Testis (tissue), 3 donors: ENCODE results near the gene LAMA5. TPM values are rescaled to one million over a fixed set of nuclear protein-coding genes. Genes with fewer than 3 reads are reported as not detected.

ENCODE experiments used
- DNase-seq: peaks from one replicate; pipeline ENCODE4 v3.0.0-alpha.2; 2019
- H3K27ac ChIP-seq, 2 donors: fragments of 200-600 bp; sonication (generic); one replicate each; pipeline ENCODE4 v1.5.1; 2019
- H3K27me3 ChIP-seq: fragments of 200-600 bp; sonication (generic); one replicate; pipeline ENCODE4 v1.5.1; 2019
- H3K36me3 ChIP-seq: fragments of 200-600 bp; sonication (generic); one replicate; pipeline ENCODE4 v1.5.1; 2017; ENCODE audit warnings: low read depth; ENCODE audit errors: missing control alignments
- H3K4me1 ChIP-seq: fragments of 200-600 bp; sonication (generic); one replicate; pipeline ENCODE4 v1.5.1; 2019
- H3K4me3 ChIP-seq, 2 donors: fragments of 200-600 bp; sonication (generic); one replicate each; pipeline ENCODE4 v1.5.1; 2017 to 2019
- H3K9me3 ChIP-seq: fragments of 200-600 bp; sonication (generic); one replicate; pipeline ENCODE4 v1.5.1; 2017
- POLR2A ChIP-seq: fragments of 450-650 bp; IDR thresholded peaks from one replicate; pipeline ENCODE4 v1.6.1; 2017; ENCODE audit warnings: antibody characterized with exemption, mild to moderate bottlenecking, moderate library complexity
- WGBS, 2 donors: methylation state at CpG; one replicate each; pipeline ENCODE4 v1.1.5; 2018; 5-methylcytosine and 5-hydroxymethylcytosine counted together
- intact Hi-C: fragments of 100-400 bp; cut with DNase I; formaldehyde crosslinking; loops from one replicate; pipeline ENCODE4 v1.15.1; 2023; ENCODE audit warnings: low total_unique reads
- polyA plus RNA-seq: library from polyadenylated mRNA; stranded (reverse); fragments of 350-450 nt; fragmentation: Illumina TruSeq; extraction: RNeasy Lipid Tissue Mini Kit (QIAGEN cat#74804); gene quantifications from one replicate; pipeline ENCODE4 v1.2.3, GENCODE V29; 2014; ENCODE audit warnings: low read depth, low replicate concordance; ENCODE audit not compliant: insufficient read depth
- total RNA-seq, 2 donors: library from RNA; depleted of rRNA; stranded (reverse); fragments of >200 nt; gene quantifications; one replicate each; pipeline ENCODE4 v1.2.3, GENCODE V29; 2016
- TF ChIP-seq, protein P1 (sequence below), 3 experiments: fragments of 450-650 bp in 2 of 3; fragments of 200-600 bp in 1 of 3; sonication (generic) in 1 of 3; IDR thresholded peaks; one replicate each; pipeline ENCODE4 v1.5.1; 2016 to 2019; ENCODE audit warnings: antibody characterized with exemption in 3 of 3, mild to moderate bottlenecking in 2 of 3, moderate library complexity in 1 of 3

The LAMA5 gene
- total and polyA plus RNA-seq, 3 donors from 2014 or later, result 33.2 to 144 (median 121) TPM

DNA sequence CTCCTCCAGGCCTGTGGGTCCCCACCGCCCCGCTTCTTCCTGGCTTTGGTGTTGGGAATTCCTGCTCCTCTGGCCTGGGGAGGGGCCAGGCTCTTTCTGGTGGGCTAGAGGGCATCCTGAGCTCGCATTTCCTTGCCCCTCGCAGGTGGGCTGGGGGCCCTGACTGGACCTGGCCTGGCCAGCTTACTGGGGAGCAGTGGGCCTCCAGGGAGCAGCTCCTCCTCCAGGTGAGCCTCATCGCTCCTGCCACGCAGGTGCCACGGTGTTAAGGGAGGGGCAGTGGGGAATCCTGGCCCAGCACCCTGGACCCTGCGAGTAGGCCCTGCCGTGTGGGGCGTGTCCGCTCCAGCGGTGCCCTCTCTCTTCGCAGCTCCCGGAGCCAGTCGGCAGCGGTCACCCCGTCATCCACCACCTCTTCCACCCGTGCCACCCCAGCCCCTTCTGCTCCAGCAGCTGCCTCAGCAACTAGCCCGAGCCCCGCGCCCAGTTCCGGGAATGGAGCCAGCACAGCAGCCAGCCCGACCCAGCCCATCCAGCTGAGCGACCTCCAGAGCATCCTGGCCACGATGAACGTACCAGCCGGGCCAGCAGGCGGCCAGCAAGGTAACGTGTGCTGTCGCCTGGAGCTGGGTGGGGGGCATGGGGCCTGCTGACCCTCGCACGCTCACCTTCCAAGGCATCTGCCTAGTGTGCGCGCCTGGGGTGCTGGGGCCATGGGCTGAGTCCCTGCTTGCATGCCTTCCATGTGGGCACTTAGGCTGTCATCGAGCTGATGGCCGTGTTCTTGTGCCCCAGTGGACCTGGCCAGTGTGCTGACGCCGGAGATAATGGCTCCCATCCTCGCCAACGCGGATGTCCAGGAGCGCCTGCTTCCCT, 59.6 kb downstream of the LAMA5 start:
- Histone ChIP-seq H3K4me1 (peaks cover 18% of the 10 kb centered on the region), H3K27ac (no peak overlapping the region), H3K36me3 (no peaks in the 10 kb centered on the region), H3K27me3 (no peaks in the 10 kb centered on the region), H3K9me3 (no peaks in the 10 kb centered on the region), H3K4me3 (no peak overlapping the region)
- 84 to 85% methylated on average over 14 to 42 of the region's 42 CpGs for WGBS, 2 donors
- intact Hi-C loops, result no loop called here
- DNase-seq, result no peak
- TF ChIP-seq, protein P1, sequence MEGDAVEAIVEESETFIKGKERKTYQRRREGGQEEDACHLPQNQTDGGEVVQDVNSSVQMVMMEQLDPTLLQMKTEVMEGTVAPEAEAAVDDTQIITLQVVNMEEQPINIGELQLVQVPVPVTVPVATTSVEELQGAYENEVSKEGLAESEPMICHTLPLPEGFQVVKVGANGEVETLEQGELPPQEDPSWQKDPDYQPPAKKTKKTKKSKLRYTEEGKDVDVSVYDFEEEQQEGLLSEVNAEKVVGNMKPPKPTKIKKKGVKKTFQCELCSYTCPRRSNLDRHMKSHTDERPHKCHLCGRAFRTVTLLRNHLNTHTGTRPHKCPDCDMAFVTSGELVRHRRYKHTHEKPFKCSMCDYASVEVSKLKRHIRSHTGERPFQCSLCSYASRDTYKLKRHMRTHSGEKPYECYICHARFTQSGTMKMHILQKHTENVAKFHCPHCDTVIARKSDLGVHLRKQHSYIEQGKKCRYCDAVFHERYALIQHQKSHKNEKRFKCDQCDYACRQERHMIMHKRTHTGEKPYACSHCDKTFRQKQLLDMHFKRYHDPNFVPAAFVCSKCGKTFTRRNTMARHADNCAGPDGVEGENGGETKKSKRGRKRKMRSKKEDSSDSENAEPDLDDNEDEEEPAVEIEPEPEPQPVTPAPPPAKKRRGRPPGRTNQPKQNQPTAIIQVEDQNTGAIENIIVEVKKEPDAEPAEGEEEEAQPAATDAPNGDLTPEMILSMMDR (IDR thresholded peaks at IDR 0.05), result no peak
- no peak for TF ChIP-seq POLR2A

DNA sequence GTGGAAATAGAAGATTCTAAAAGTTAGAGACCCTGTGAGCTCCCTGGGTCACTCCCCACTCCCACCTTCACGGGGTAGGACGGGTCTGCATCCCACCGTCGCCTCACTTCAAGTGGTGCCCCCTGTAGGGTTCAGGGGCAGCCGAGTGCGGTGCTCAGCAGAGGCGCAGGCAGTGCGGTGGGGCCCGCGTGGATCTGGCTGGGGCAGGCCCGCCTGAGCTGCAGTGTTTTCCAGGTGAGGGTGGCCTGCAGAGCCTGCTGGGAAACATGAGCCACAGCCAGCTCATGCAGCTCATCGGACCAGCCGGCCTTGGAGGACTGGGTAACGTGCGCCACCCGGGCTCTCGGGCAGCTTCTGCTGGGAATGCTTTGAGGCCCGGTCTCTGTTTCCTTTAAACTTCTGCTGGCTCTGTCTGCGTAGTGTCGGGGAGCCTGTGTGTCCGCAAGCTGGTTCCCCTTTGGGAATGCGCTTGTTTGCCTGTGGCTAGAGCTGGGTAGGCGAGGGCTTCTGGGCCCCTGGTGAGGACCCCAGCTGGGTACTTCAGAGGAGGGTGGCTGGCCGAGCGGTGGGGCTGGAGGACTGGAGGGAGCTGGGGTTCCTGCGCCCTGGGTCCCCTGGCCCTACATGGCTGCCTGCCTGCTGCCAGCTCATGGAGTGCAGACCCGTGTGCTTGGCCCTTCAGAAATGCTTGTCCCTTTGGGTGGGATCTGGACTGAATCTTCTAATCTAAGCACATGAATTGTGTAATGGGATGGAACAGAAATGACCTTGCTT, 60.5 kb downstream of the LAMA5 start:
- TF ChIP-seq, protein P1 (IDR thresholded peaks at IDR 0.05), result no peak
- no peak for TF ChIP-seq POLR2A
- H3K4me3 ChIP-seq, result no peak overlapping the region
- WGBS, 2 donors, result 89 to 92% methylated on average over 4 to 27 of the region's 27 CpGs
- DNase-seq, result no peak
- peaks cover 18% of the 10 kb centered on the region for H3K4me1 ChIP-seq
- H3K27ac ChIP-seq, result no peak overlapping the region
- intact Hi-C loops, result no loop called here
- no peaks in the 10 kb centered on the region for H3K9me3 ChIP-seq
- no peaks in the 10 kb centered on the region for H3K36me3 ChIP-seq
- H3K27me3 ChIP-seq, result no peaks in the 10 kb centered on the region

DNA sequence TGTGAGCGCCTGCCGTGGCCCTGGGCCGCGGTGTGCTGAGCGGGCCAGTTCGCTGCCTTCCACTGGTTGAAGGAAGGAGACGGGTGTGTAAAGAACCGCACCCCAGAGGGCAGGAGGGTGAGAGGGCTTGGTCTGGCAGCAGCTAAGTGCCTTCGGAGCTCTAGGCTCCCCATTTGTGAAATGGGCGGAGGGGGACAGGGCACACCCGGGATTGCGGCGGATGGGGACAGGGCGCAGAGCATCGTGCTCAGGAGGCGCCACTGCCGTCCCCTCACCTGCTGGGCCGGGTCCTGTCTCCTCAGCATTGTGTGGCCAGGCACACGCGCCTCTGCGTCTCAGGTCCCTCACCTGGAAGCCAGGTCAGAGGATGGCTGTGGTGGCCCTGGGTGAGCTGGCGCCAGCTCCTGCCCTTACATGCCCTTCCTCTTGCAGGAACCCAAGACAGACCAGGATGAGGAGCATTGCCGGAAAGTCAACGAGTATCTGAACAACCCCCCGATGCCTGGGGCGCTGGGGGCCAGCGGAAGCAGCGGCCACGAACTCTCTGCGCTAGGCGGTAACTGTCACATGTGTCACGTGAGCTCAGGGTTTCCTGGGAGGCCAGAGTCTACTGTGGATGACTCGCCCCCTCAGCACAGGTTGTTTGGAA, 61.2 kb downstream of the LAMA5 start:
- peaks cover 18% of the 10 kb centered on the region for H3K4me1 ChIP-seq
- WGBS, 2 donors, result 86 to 88% methylated on average over 26 to 33 of the region's 33 CpGs
- no peak overlapping the region for H3K27ac ChIP-seq
- no peaks in the 10 kb centered on the region for H3K27me3 ChIP-seq
- intact Hi-C loops, result no loop called here
- DNase-seq, result no peak
- TF ChIP-seq POLR2A, result no peak
- TF ChIP-seq, protein P1 (IDR thresholded peaks at IDR 0.05), result no peak
- no peak overlapping the region for H3K4me3 ChIP-seq
- H3K36me3 ChIP-seq, result no peaks in the 10 kb centered on the region
- H3K9me3 ChIP-seq, result no peaks in the 10 kb centered on the region

DNA sequence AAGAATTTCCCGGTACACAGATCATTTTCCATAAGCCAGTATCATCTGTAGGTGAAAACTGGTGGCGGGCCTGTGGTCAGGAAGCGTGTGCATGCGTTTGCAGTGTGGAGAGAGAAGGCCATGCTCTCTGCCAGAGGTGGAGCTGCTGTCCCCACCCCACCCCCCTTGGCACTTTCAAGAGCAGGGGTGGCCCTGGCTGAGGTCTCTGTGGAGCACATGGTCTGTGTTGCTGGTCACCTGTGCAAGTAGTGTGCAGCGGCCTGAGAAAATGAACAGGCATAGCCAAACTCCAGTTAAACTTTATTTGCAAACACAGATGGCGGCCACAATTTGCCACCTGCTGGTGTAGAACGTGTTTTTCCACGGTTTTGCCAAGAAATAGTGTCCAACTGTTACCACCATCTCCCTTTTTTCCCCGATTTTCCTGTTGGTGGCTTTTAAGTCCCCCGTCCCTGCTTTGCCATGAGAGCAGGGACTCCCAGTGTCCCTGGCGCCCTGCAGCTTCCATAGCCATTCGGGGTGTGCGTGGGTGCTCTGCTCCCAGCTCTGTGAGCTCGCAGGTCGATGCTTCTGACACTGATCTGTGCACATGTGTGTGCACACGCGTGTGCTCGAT, 61.9 kb downstream of the LAMA5 start:
- no peak overlapping the region for H3K27ac ChIP-seq
- intact Hi-C loops, result no loop called here
- no peak overlapping the region for H3K4me3 ChIP-seq
- no peaks in the 10 kb centered on the region for H3K27me3 ChIP-seq
- H3K36me3 ChIP-seq, result no peaks in the 10 kb centered on the region
- no peak for DNase-seq
- WGBS, 2 donors, result 75 to 81% methylated on average over 16 to 18 of the region's 18 CpGs
- H3K4me1 ChIP-seq, result peaks cover 23% of the 10 kb centered on the region
- no peak for TF ChIP-seq POLR2A
- TF ChIP-seq, protein P1 (IDR thresholded peaks at IDR 0.05), result no peak
- H3K9me3 ChIP-seq, result no peaks in the 10 kb centered on the region
